Keratinocyte (primary cell): ENCODE results near the gene NUDT3. TPM values are rescaled to one million over a fixed set of nuclear protein-coding genes. Genes with fewer than 3 reads are reported as not detected.

Source experiments
- DNase-seq: peaks from one replicate; pipeline ENCODE4 v3.0.0-alpha.2; 2011; ENCODE audit warnings: low read depth, missing footprints, low spot score
- FAIRE-seq: peaks from 2 replicates; lab custom pipeline; 2011; peaks lifted over from hg19 to GRCh38; lab: Jason Lieb, UNC
- H2AFZ ChIP-seq: 2 replicates; pipeline ENCODE4 v1.6.0; 2012; ENCODE audit warnings: low read length, control low read depth, inconsistent platforms; ENCODE audit not compliant: control insufficient read depth
- H3K27ac ChIP-seq: 2 replicates; pipeline ENCODE4 v1.5.1; 2011; ENCODE audit warnings: low read length; ENCODE audit not compliant: control insufficient read depth, insufficient read depth
- H3K27me3 ChIP-seq: 3 replicates; pipeline ENCODE4 v1.6.0; 2011; ENCODE audit warnings: low read length; ENCODE audit not compliant: control insufficient read depth, insufficient read depth; ENCODE audit errors: extremely low read depth
- H3K36me3 ChIP-seq, 2 experiments: 2 replicates in 1 of 2; 3 replicates in 1 of 2; pipeline ENCODE4 v1.5.1; 2011; ENCODE audit warnings: low read length in 2 of 2, mild to moderate bottlenecking in 1 of 2; ENCODE audit not compliant: control insufficient read depth in 2 of 2, insufficient read depth in 2 of 2; ENCODE audit errors: extremely low read depth in 1 of 2
- H3K4me1 ChIP-seq: 3 replicates; pipeline ENCODE4 v1.5.1; 2011; ENCODE audit warnings: low read length; ENCODE audit not compliant: control insufficient read depth, insufficient read depth; ENCODE audit errors: extremely low read depth
- H3K4me2 ChIP-seq: 3 replicates; pipeline ENCODE4 v1.6.0; 2011; ENCODE audit warnings: low read depth, low read length; ENCODE audit not compliant: control insufficient read depth, insufficient read depth; ENCODE audit errors: extremely low read depth
- H3K4me3 ChIP-seq, 3 experiments: fragments of 200-600 bp in 1 of 3; sonication (generic) in 1 of 3; 2 replicates in 2 of 3; 3 replicates in 1 of 3; pipeline ENCODE4 v1.5.1; 2011 to 2016; ENCODE audit warnings: low read length in 3 of 3, mild to moderate bottlenecking in 3 of 3, control low read depth in 2 of 3, inconsistent platforms in 1 of 3, low read depth in 1 of 3, mixed read lengths in 1 of 3, mixed run types in 1 of 3, moderate library complexity in 1 of 3; ENCODE audit not compliant: control insufficient read depth in 2 of 3, insufficient read depth in 2 of 3; ENCODE audit errors: extremely low read depth in 1 of 3
- H3K79me2 ChIP-seq: 2 replicates; pipeline ENCODE4 v1.6.0; 2012; ENCODE audit warnings: low read length; ENCODE audit not compliant: control insufficient read depth, insufficient read depth
- H3K9ac ChIP-seq: 3 replicates; pipeline ENCODE4 v1.6.0; 2011; ENCODE audit warnings: low read length; ENCODE audit not compliant: control insufficient read depth, insufficient read depth; ENCODE audit errors: extremely low read depth
- H3K9me1 ChIP-seq: 3 replicates; pipeline ENCODE4 v1.6.0; 2011; ENCODE audit warnings: low read length; ENCODE audit not compliant: control insufficient read depth, insufficient read depth; ENCODE audit errors: extremely low read depth
- H3K9me3 ChIP-seq: 2 replicates; pipeline ENCODE4 v1.5.1; 2012; ENCODE audit warnings: low read depth, low read length; ENCODE audit not compliant: control insufficient read depth
- H4K20me1 ChIP-seq: 3 replicates; pipeline ENCODE4 v1.6.0; 2011; ENCODE audit warnings: low read length; ENCODE audit not compliant: control insufficient read depth, insufficient read depth; ENCODE audit errors: extremely low read depth
- EZH2 ChIP-seq: IDR thresholded peaks from one replicate; pipeline ENCODE4 v1.6.1; 2012; ENCODE audit warnings: inconsistent platforms, mild to moderate bottlenecking, low read length, moderate library complexity
- dilution Hi-C: fragments of 300-500 bp; cut with MboI; formaldehyde crosslinking; loops from one replicate; pipeline ENCODE4 v1.7.0; 2020; ENCODE audit warnings: low sequenced_read_pairs; ENCODE audit not compliant: extremely low pct_ligation_motif_present
- polyA plus RNA-seq, 5 experiments: library from polyadenylated mRNA; depleted of rRNA in 3 of 5; stranded (reverse) in 3 of 5; stranded (forward) in 1 of 5; unstranded in 1 of 5; fragments of >200 nt; gene quantifications; 1 replicate in 1 of 5; 2 replicates in 3 of 5; 3 replicates in 1 of 5; pipeline versions ENCODE4 v1.2.1 to v1.2.3, GENCODE V29; 2011 to 2012; ENCODE audit warnings: missing spikeins in 2 of 5, low read depth in 1 of 5, low replicate concordance in 1 of 5
- TF ChIP-seq, protein P1 (sequence below), 3 experiments: IDR thresholded peaks in 1 of 3; conservative IDR thresholded peaks in 1 of 3; optimal IDR thresholded peaks in 1 of 3; 2 replicates in 2 of 3; 3 replicates in 1 of 3; pipeline versions ENCODE3 to v1.5.1; 2011; ENCODE audit warnings: low read length in 3 of 3, mild to moderate bottlenecking in 3 of 3, moderate library complexity in 2 of 3, control low read depth in 1 of 3, inconsistent platforms in 1 of 3; ENCODE audit not compliant: insufficient read depth in 2 of 3; ENCODE audit errors: extremely low read depth in 1 of 3

NUDT3 gene
- polyA plus RNA-seq, 1 donor (not counting 4 experiments of a cell fraction or from before 2014, with no cell fraction given): 16.5 TPM

DNA sequence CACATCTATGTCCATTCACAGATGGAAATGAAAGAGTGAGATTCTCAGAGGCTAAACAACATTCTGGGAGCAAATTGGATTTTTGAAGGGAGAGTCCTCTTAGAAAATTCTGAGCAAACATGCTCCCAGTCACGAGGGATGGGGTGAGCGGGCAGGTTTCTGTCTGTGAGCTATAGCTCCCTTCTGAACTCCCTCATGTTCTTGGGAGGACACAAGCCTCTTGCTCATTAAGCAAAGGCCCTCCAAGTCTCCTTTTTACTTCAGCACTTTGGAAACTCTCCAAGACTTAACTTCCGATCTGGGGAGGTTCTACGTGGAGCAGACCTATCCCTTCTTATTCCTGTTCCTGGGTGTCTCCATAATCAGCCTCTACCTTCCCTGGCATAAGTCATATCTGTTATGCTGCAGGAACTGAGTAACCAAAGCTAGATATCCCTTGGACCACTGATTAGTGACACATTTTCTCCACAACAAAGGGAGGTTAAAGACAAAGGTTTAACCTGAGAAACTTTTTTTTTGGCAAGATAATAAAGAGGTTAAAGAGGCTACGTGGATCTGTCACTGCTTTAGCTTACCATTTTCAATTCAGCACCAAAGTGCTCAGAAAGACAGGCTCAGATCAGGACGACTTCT lies 110.7 kb downstream of the NUDT3 start:
- TF ChIP-seq, protein P1, sequence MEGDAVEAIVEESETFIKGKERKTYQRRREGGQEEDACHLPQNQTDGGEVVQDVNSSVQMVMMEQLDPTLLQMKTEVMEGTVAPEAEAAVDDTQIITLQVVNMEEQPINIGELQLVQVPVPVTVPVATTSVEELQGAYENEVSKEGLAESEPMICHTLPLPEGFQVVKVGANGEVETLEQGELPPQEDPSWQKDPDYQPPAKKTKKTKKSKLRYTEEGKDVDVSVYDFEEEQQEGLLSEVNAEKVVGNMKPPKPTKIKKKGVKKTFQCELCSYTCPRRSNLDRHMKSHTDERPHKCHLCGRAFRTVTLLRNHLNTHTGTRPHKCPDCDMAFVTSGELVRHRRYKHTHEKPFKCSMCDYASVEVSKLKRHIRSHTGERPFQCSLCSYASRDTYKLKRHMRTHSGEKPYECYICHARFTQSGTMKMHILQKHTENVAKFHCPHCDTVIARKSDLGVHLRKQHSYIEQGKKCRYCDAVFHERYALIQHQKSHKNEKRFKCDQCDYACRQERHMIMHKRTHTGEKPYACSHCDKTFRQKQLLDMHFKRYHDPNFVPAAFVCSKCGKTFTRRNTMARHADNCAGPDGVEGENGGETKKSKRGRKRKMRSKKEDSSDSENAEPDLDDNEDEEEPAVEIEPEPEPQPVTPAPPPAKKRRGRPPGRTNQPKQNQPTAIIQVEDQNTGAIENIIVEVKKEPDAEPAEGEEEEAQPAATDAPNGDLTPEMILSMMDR (optimal IDR thresholded peaks at IDR 0.05 in 1 of 3, IDR thresholded peaks at IDR 0.05 in 1 of 3, conservative IDR thresholded peaks at IDR 0.05 in 1 of 3; ENCODE audit: extremely low read depth in 1 of 3, insufficient read depth in 2 of 3, low read length in 3 of 3): no peak
- no peak for TF ChIP-seq EZH2
- H3K4me2 ChIP-seq: no peak overlapping the region
- no peaks in the 10 kb centered on the region for H3K27me3 ChIP-seq
- H3K4me3 ChIP-seq: no peak overlapping the region
- DNase-seq: no peak
- no peaks in the 10 kb centered on the region for H3K9me1 ChIP-seq
- FAIRE-seq: no peak
- H3K4me1 ChIP-seq: no peaks in the 10 kb centered on the region
- H3K79me2 ChIP-seq: no peaks in the 10 kb centered on the region
- H4K20me1 ChIP-seq: no peaks in the 10 kb centered on the region
- no peak overlapping the region for H3K27ac ChIP-seq
- no peak overlapping the region for H2AFZ ChIP-seq
- peaks cover 6 to 17% of the 10 kb centered on the region in 2 experiments for H3K36me3 ChIP-seq
- dilution Hi-C loops: no loop called here
- no peak overlapping the region for H3K9ac ChIP-seq
- no peaks in the 10 kb centered on the region for H3K9me3 ChIP-seq

DNA sequence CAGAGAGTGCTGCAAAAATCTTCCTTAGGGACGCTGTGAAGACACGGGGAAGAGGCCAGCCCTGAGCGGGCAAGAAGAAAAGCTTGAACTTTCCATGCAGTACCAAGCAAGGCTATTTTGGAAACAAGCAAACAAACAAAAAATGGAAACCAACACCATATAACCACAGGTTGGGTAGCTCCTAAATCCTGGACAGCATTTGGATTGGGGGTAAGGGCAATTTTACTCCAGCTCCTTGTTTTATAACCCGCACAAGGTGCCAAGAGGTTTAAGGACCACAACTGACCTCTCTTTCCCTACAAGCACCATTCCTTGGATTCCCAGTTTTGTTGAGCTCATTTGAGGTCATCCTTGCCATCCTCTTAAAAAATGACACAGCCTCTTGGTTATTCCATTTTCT lies 112.3 kb downstream of the NUDT3 start:
- Histone ChIP-seq H3K4me2 (no peak overlapping the region), H4K20me1 (no peaks in the 10 kb centered on the region), H3K9ac (no peak overlapping the region), H3K36me3 (peaks cover 6 to 17% of the 10 kb centered on the region in 2 experiments), H3K4me1 (no peaks in the 10 kb centered on the region), H3K4me3 (no peak overlapping the region), H3K27me3 (no peaks in the 10 kb centered on the region), H3K9me1 (no peaks in the 10 kb centered on the region), H3K79me2 (no peaks in the 10 kb centered on the region), H3K9me3 (no peaks in the 10 kb centered on the region), H2AFZ (no peak overlapping the region), H3K27ac (no peak overlapping the region)
- dilution Hi-C loops: no loop called here
- TF ChIP-seq EZH2: no peak
- TF ChIP-seq, protein P1 (optimal IDR thresholded peaks at IDR 0.05 in 1 of 3, IDR thresholded peaks at IDR 0.05 in 1 of 3, conservative IDR thresholded peaks at IDR 0.05 in 1 of 3; ENCODE audit: extremely low read depth in 1 of 3, insufficient read depth in 2 of 3, low read length in 3 of 3): no peak
- FAIRE-seq (no peak), DNase-seq (no peak)
